Ovary (tissue), 3 donors: ENCODE measurements around the gene ST3GAL4.

Experiments used
- POLR2A ChIP-seq: fragments of 450-650 bp; IDR thresholded peaks from one replicate; pipeline ENCODE4 v1.6.1; 2017; ENCODE audit warnings: antibody characterized with exemption, mild to moderate bottlenecking, moderate library complexity
- TF ChIP-seq, protein P1 (sequence below), 3 donors: fragments of 450-650 bp in 2 of 3; fragments of 200-600 bp in 1 of 3; IDR thresholded peaks; one replicate each; pipeline versions ENCODE4 v1.5.1 to v1.8.0; 2016 to 2022; ENCODE audit warnings: antibody characterized with exemption in 3 of 3, mild to moderate bottlenecking in 1 of 3
- donor health status: DM: no; HTN: no; CAD: no.

- TF ChIP-seq, protein P1, sequence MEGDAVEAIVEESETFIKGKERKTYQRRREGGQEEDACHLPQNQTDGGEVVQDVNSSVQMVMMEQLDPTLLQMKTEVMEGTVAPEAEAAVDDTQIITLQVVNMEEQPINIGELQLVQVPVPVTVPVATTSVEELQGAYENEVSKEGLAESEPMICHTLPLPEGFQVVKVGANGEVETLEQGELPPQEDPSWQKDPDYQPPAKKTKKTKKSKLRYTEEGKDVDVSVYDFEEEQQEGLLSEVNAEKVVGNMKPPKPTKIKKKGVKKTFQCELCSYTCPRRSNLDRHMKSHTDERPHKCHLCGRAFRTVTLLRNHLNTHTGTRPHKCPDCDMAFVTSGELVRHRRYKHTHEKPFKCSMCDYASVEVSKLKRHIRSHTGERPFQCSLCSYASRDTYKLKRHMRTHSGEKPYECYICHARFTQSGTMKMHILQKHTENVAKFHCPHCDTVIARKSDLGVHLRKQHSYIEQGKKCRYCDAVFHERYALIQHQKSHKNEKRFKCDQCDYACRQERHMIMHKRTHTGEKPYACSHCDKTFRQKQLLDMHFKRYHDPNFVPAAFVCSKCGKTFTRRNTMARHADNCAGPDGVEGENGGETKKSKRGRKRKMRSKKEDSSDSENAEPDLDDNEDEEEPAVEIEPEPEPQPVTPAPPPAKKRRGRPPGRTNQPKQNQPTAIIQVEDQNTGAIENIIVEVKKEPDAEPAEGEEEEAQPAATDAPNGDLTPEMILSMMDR (IDR thresholded peaks at IDR 0.05), result no peak
- no peak for TF ChIP-seq POLR2A
Measured at GRCh38 chr11:126461096-126461440, 105.6 kb downstream of the ST3GAL4 start.
